K562 (cell line): Measurements from ENCODE around the gene RTL10. TPM values are rescaled to one million over a fixed set of nuclear protein-coding genes. Genes with fewer than 3 reads are reported as not detected.

Experiments used
- CHD7 ChIP-seq: fragments of 200-600 bp; sonication (generic); IDR thresholded peaks from one replicate; pipeline ENCODE4 v1.6.1; 2012; ENCODE audit warnings: mild to moderate bottlenecking, low read depth, low read length, inconsistent platforms
- CREBBP ChIP-seq: IDR thresholded peaks from one replicate; pipeline ENCODE4 v1.6.1; 2012; ENCODE audit warnings: low read depth, mild to moderate bottlenecking, control low read depth, inconsistent platforms, low read length
- DACH1 ChIP-seq: fragments of 450-650 bp; IDR thresholded peaks from 2 replicates; pipeline ENCODE4 v1.6.1; 2018; ENCODE audit not compliant: partially characterized antibody
- EWSR1 ChIP-seq: fragments of 450-650 bp; IDR thresholded peaks from 2 replicates; pipeline ENCODE4 v1.6.1; 2018; ENCODE audit warnings: borderline replicate concordance, mild to moderate bottlenecking, low read depth, moderate library complexity; ENCODE audit not compliant: partially characterized antibody
- JUN ChIP-seq, 2 experiments: sonication (generic) in 1 of 2; formaldehyde crosslinking in 1 of 2; IDR thresholded peaks; 2 replicates each; pipeline versions ENCODE4 v1.6.1 to v1.8.0; 2012 to 2022; ENCODE audit warnings: borderline replicate concordance in 2 of 2, mild to moderate bottlenecking in 2 of 2, improper control_type of control experiment in 1 of 2, low read depth in 1 of 2, low read length in 1 of 2, missing genetic modification reagents in 1 of 2
- JUND ChIP-seq, 2 experiments: IDR thresholded peaks; 2 replicates in 1 of 2; 3 replicates in 1 of 2; pipeline ENCODE4 v1.6.1; 2011; ENCODE audit warnings: borderline replicate concordance in 2 of 2, low read depth in 2 of 2, low read length in 2 of 2, improper control_type of control experiment in 1 of 2, missing biosample characterization in 1 of 2, missing genetic modification characterization in 1 of 2, missing genetic modification reagents in 1 of 2
- KLF6 ChIP-seq: fragments of 250-450 bp; sonication (Bioruptor Pico); IDR thresholded peaks from 2 replicates; pipeline ENCODE4 v1.4.0; 2020; ENCODE audit warnings: mild to moderate bottlenecking, moderate library complexity, borderline replicate concordance
- SAFB2 ChIP-seq: fragments of 200-400 bp; formaldehyde crosslinking; IDR thresholded peaks from 2 replicates; pipeline ENCODE4 v1.6.1; 2018; ENCODE audit warnings: borderline replicate concordance, low read length, low read depth, moderate library complexity; ENCODE audit not compliant: severe bottlenecking
- SOX6 ChIP-seq: fragments of 450-650 bp; IDR thresholded peaks from 2 replicates; pipeline ENCODE4 v1.6.1; 2014; ENCODE audit warnings: mild to moderate bottlenecking
- polyA plus RNA-seq, 8 experiments: library from polyadenylated mRNA; depleted of rRNA in 4 of 8; stranded (reverse) in 5 of 8; unstranded in 3 of 8; fragments of >200 nt; fragmentation: Nextera tagmentation in 2 of 8; fragmentation: Illumina TruSeq in 1 of 8; extraction: Ambion mirVana in 2 of 8; extraction: Trizol in 1 of 8; gene quantifications; 2 replicates each; pipeline versions ENCODE4 v1.2.1 to v1.2.3, GENCODE V29; 2011 to 2014; ENCODE audit warnings: inconsistent platforms in 1 of 8, missing spikeins in 1 of 8
- total RNA-seq, 7 experiments: library from RNA; depleted of rRNA in 6 of 7; stranded (reverse); fragments of >200 nt in 6 of 7; fragmentation: Illumina TruSeq in 2 of 7; extraction: Trizol in 2 of 7; gene quantifications; 2 replicates each; pipeline versions ENCODE4 v1.2.1 to v1.2.3, GENCODE V29; 2011 to 2021; ENCODE audit warnings: low replicate concordance in 1 of 7
- TF ChIP-seq, protein P1 (sequence below): fragments of 250-450 bp; sonication (Bioruptor Pico); IDR thresholded peaks from 2 replicates; pipeline ENCODE4 v1.8.0; 2022; ENCODE audit warnings: inconsistent platforms

RTL10 gene
- total and polyA plus RNA-seq, 9 of the 15 experiments (the other 6 are each of a cell fraction or from before 2014, with no cell fraction given), result 19.8 to 75.5 (median 32.5) TPM

- TF ChIP-seq CHD7 (peak; percentile 62), DACH1 (no peak), SOX6 (no peak), EWSR1 (no peak), SAFB2 (no peak), JUND (IDR thresholded peaks at IDR 0.05; ENCODE audit: borderline replicate concordance, low read depth, low read length) (no peak), JUND (tag; IDR thresholded peaks at IDR 0.05; ENCODE audit: borderline replicate concordance, low read depth, low read length) (no peak), KLF6 (CRISPR knock-in tag) (0 out of 2 replicates have a peak, but pooled peaks have one; percentile 18), CREBBP (no peak), JUN (IDR thresholded peaks at IDR 0.05; ENCODE audit: borderline replicate concordance, low read depth, low read length) (no peak), JUN (CRISPR knock-in tag; IDR thresholded peaks at IDR 0.05; ENCODE audit: borderline replicate concordance) (no peak)
- TF ChIP-seq, protein P1, sequence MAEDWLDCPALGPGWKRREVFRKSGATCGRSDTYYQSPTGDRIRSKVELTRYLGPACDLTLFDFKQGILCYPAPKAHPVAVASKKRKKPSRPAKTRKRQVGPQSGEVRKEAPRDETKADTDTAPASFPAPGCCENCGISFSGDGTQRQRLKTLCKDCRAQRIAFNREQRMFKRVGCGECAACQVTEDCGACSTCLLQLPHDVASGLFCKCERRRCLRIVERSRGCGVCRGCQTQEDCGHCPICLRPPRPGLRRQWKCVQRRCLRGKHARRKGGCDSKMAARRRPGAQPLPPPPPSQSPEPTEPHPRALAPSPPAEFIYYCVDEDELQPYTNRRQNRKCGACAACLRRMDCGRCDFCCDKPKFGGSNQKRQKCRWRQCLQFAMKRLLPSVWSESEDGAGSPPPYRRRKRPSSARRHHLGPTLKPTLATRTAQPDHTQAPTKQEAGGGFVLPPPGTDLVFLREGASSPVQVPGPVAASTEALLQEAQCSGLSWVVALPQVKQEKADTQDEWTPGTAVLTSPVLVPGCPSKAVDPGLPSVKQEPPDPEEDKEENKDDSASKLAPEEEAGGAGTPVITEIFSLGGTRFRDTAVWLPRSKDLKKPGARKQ (CRISPR knock-in tag), result no peak
These were observed 31.3 kb upstream of the RTL10 start (continued) for GRCh38 chr22:19885841-19886592.
